Keratinocyte (primary cell): ENCODE data around the gene TMEM61.

ENCODE experiments used
- EZH2 ChIP-seq: IDR thresholded peaks from one replicate; pipeline ENCODE4 v1.6.1; 2012; ENCODE audit warnings: inconsistent platforms, mild to moderate bottlenecking, low read length, moderate library complexity
- TF ChIP-seq, protein P1 (sequence below), 3 experiments: IDR thresholded peaks in 1 of 3; conservative IDR thresholded peaks in 1 of 3; optimal IDR thresholded peaks in 1 of 3; 2 replicates in 2 of 3; 3 replicates in 1 of 3; pipeline versions ENCODE3 to v1.5.1; 2011; ENCODE audit warnings: low read length in 3 of 3, mild to moderate bottlenecking in 3 of 3, moderate library complexity in 2 of 3, control low read depth in 1 of 3, inconsistent platforms in 1 of 3; ENCODE audit not compliant: insufficient read depth in 2 of 3; ENCODE audit errors: extremely low read depth in 1 of 3

DNA sequence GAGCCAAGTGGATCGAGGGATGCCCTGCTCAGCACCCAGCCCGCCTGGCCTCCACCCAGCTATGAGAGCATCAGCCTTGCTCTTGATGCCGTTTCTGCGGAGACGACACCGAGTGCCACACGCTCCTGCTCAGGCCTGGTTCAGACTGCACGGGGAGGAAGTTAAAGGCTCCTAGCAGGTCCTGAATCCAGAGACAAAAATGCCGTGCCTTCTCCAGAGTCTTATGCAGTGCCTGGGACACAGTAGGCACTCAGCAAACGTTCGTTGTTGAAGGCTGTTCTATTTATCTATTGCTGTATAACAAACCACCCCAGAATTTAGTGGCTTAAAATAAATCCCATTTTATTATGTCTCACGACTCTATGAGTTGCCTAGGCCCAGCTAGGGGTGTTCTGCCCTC lies 11.5 kb downstream of the TMEM61 start:
- TF ChIP-seq, protein P1, sequence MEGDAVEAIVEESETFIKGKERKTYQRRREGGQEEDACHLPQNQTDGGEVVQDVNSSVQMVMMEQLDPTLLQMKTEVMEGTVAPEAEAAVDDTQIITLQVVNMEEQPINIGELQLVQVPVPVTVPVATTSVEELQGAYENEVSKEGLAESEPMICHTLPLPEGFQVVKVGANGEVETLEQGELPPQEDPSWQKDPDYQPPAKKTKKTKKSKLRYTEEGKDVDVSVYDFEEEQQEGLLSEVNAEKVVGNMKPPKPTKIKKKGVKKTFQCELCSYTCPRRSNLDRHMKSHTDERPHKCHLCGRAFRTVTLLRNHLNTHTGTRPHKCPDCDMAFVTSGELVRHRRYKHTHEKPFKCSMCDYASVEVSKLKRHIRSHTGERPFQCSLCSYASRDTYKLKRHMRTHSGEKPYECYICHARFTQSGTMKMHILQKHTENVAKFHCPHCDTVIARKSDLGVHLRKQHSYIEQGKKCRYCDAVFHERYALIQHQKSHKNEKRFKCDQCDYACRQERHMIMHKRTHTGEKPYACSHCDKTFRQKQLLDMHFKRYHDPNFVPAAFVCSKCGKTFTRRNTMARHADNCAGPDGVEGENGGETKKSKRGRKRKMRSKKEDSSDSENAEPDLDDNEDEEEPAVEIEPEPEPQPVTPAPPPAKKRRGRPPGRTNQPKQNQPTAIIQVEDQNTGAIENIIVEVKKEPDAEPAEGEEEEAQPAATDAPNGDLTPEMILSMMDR (optimal IDR thresholded peaks at IDR 0.05 in 1 of 3, IDR thresholded peaks at IDR 0.05 in 1 of 3, conservative IDR thresholded peaks at IDR 0.05 in 1 of 3; ENCODE audit: extremely low read depth in 1 of 3, insufficient read depth in 2 of 3, low read length in 3 of 3) = no peak
- no peak for TF ChIP-seq EZH2
